Coronary artery (tissue), 2 donors: ENCODE measurements around the gene CYP2S1.

ENCODE experiments used
- DNase-seq: peaks from one replicate; pipeline ENCODE4 v3.0.0-alpha.2; 2017; ENCODE audit warnings: low spot score
- H3K27ac ChIP-seq, 2 donors: fragments of 200-600 bp; sonication (generic); one replicate each; pipeline ENCODE4 v1.5.1; 2016 to 2019
- H3K4me3 ChIP-seq: fragments of 200-600 bp; sonication (generic); 2 replicates; pipeline ENCODE4 v1.5.1; 2016; ENCODE audit warnings: mild to moderate bottlenecking, moderate library complexity
- CTCF ChIP-seq: fragments of 200-600 bp; sonication (generic); IDR thresholded peaks from one replicate; pipeline ENCODE4 v1.5.1; 2019; ENCODE audit warnings: antibody characterized with exemption

The CYP2S1 gene

GRCh38 chr19:41249707-41250423, 56.8 kb downstream of the CYP2S1 start:
- no peak overlapping the region for H3K4me3 ChIP-seq
- DNase-seq = no peak
- no peak for TF ChIP-seq CTCF
- H3K27ac ChIP-seq = no peak overlapping the region

- TF ChIP-seq CTCF = no peak
- no peak overlapping the region for H3K27ac ChIP-seq
- no peak for DNase-seq
- H3K4me3 ChIP-seq = no peak overlapping the region
These were observed 60.6 kb downstream of the CYP2S1 start for GRCh38 chr19:41253660-41254059.

GRCh38 chr19:41255171-41255570, 62.2 kb downstream of the CYP2S1 start:
- DNase-seq = no peak
- no peak overlapping the region for H3K4me3 ChIP-seq
- no peak overlapping the region for H3K27ac ChIP-seq
- no peak for TF ChIP-seq CTCF
